Activated effector memory CD4-positive, alpha-beta T cell treated with Interleukin-2 at 50 U/mL for 16 hours (primary cell): ENCODE measurements around the gene SPSB1.

ENCODE experiments used
- DNase-seq: peaks from one replicate; pipeline ENCODE4 v3.0.0-alpha.2; 2020

The SPSB1 gene

DNA sequence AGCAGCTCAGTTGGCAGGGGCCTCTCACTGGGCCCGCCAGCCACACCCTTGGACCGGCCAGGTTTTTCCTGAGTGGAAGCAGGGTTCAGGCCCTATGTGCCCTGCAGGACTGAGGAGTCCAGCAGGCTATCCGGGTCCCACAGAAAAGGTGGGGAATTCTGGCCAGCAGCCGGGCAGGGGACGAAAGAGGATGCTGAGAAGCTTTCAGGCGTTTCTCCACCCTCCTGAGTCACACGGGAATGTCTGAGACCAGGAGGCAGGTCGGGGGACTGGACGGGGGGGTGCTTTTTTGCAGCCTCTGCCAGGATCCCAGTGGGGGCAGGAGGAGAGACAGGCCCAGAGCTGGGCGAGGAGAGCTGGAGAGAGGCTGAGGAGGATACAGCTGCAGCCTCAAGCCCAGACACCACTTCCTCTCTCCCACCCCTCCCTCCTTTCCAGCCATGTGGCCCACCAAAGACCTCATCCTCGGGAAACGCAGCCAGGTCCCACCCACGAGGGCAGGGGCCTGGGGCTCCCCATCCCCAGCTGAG lies 105.4 kb downstream of the SPSB1 start:
- DNase-seq = no peak

GRCh38 chr1:9399510-9400424 lies 107.1 kb downstream of the SPSB1 start:
- no peak for DNase-seq

GRCh38 chr1:9400425-9401079 lies 107.9 kb downstream of the SPSB1 start:
- DNase-seq = no peak

- no peak for DNase-seq
Observed at GRCh38 chr1:9401080-9401453, 108.4 kb downstream of the SPSB1 start.

GRCh38 chr1:9402256-9402616 lies 109.5 kb downstream of the SPSB1 start:
- no peak for DNase-seq

GRCh38 chr1:9402717-9403225 lies 110.1 kb downstream of the SPSB1 start:
- DNase-seq = no peak

DNA sequence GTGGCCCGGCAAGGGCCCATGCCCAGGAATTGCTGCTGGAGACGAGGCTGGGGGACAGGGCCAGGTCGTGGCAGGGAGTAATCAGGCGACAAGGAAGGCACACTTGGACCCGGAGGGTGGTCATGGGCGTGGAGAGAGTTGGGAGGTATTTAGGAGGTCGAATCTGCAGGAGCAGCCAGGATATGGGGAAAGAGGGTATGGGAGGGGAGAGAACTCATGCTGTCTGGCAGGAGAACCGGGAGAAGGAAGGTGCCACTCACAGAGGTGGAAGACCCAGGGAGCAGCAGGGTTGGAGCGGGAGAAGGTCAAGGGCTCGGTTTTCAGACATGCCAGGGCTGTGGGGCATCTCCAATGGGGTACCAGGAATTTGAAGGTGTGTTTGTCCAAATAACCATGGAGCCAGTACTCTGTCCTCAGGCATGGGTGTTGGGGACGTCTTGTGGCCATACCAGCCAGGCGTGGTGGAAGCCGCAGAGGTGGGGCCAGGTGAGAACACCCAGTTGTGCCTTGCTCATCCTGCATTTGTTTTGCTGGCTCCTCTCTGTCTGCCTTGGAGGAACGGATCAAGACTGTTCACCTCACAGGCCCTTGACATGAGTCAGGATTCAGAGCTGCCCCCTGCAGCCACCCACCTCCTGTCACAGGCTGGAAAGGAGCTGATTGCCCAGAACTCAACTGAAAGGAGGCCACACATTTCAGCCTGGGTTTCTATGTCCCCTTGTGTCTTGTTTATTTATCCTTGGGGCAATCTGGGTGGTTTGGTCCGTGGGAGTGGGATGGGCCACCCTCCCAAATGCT lies 111.6 kb downstream of the SPSB1 start:
- no peak for DNase-seq

GRCh38 chr1:9406111-9406510 lies 113.4 kb downstream of the SPSB1 start:
- no peak for DNase-seq

- no peak for DNase-seq
Observed at GRCh38 chr1:9410737-9411297, 118.1 kb downstream of the SPSB1 start.

DNA sequence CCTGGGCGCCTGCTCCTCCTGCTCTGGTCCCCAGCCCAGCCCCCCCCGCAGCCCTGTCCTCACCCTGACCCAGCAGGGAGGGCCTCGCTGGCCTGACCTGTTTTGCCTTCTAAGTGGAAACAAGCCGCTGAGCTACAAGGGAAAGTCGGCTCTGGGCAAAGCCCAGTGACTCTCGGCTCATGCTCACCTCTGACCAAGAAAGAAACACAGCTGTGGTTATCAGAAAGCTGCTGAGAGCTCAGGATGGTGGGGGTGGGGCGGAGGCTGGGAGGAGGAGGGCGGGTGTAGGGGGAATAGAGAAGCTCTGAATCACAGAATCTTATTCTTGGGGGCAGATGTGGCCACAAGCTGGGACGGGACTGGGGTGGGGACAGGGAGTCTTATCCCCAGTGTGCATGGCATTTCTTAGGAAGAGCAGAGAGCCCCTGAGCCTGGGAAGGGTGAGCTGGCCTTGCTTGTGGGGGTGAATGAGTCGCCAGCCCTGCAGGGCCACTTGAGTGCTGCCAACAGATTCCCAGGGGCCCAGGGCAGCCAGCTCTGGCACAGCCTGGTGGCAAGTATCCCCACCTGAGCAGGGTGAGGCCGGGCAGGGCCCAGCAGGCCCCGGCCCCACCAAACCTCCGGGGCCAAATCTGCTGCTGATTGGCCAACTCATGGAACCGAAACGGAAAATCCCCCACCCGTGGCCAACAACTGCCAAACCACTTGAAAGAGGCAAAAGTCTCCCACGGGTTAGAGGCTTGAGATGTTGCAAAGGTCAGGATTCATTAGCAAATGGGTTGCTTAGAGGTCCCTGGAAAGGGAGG lies 120.6 kb downstream of the SPSB1 start:
- DNase-seq = peak; percentile 25

DNA sequence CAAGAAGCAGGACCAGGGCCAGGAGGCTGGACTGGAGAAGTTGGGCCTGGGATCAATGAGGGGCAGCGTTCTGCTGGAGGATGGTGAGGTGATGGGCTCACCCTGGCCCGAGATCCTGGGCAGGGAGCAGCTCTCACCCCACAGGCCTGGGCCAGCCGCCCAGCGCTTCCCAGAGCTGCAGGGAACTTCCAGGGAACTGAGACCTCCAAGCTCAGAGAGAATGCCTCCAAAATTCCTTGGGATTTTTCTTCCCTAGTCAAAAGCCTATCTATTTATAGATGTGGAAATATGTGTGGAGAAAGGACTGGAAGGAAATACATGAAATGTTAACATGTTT lies 121.2 kb downstream of the SPSB1 start:
- DNase-seq = no peak

- DNase-seq = no peak
Observed at GRCh38 chr1:9416506-9416905, 123.8 kb downstream of the SPSB1 start.

- no peak for DNase-seq
Observed at GRCh38 chr1:9416918-9417500, 124.3 kb downstream of the SPSB1 start.

- peak; percentile 27 for DNase-seq
Observed at GRCh38 chr1:9417695-9418094, 125.0 kb downstream of the SPSB1 start.

DNA sequence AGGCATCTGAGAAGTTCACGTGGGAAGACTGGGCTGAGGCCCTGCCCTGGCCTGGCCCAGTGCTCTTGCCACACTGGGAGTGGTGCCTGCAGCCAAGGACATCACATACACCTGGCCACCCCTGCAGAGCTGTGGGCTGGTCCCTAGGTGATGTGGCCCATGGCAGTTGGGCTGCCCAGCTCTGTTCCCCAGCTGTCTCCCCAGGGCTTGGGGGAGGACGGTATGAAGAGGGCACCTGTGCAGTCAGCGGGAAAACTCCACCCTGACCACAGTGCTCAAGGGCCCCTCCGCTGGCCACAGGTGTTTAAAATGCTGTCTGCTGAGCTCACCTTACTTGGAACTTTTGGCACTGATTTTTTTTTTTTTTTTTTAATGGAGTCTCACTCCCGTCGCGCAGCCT lies 126.2 kb downstream of the SPSB1 start:
- no peak for DNase-seq
